Measurements from ENCODE around the gene SP3. TPM values are rescaled to one million over a fixed set of nuclear protein-coding genes. Genes with fewer than 3 reads are reported as not detected.

The SP3 gene
- total and polyA plus RNA-seq, 4 donors = 14.5 to 183 (median 55.2) TPM

DNA sequence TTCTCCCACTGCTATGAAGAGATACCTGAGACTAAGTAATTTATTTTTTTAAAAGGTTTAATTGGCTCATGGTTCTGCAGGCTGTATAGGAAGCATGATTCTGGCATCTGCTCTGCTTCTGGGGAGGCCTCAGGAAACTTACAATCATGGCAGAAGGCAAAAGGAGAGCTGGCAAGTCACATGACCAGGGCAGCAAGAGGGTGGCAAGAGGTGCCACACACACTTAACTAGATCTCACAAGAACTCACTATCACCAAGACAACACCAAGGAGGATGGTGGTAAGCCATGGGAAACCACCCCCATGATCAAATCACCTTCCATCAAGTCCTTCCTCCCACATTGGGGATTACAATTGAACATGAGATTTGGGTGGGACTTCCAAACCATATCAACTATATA is 38.3 kb downstream of the SP3 start:
- ATAC-seq (ENCODE audit: insufficient read depth, low FRiP score) = no peak
- H3K9me3 ChIP-seq (ENCODE audit: control insufficient read depth in 4 of 4, insufficient read depth in 3 of 4, low read length in 3 of 4) = no peaks in the 10 kb centered on the region

DNA sequence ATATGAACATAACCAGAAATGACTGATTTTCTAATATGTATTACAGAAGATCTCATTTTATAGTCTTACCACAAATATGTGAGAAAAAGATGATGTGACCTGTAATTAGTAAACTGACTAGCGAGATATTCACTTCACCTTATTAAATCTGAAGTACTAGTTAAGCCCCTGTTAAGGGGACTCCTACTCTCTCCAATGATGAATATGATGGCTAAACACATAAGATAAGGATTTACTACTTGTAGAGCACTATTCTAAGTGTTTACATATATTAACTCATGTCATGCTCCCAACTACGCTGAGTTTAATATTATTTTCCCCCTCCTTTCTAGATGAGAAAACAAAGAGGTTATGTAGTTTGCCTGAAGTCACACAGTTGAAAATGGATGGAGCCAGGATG is 40.9 kb downstream of the SP3 start:
- no peak overlapping the region for H3K27ac ChIP-seq (ENCODE audit: low read depth in 1 of 2, low read length in 1 of 2)
- TF ChIP-seq, protein P1, sequence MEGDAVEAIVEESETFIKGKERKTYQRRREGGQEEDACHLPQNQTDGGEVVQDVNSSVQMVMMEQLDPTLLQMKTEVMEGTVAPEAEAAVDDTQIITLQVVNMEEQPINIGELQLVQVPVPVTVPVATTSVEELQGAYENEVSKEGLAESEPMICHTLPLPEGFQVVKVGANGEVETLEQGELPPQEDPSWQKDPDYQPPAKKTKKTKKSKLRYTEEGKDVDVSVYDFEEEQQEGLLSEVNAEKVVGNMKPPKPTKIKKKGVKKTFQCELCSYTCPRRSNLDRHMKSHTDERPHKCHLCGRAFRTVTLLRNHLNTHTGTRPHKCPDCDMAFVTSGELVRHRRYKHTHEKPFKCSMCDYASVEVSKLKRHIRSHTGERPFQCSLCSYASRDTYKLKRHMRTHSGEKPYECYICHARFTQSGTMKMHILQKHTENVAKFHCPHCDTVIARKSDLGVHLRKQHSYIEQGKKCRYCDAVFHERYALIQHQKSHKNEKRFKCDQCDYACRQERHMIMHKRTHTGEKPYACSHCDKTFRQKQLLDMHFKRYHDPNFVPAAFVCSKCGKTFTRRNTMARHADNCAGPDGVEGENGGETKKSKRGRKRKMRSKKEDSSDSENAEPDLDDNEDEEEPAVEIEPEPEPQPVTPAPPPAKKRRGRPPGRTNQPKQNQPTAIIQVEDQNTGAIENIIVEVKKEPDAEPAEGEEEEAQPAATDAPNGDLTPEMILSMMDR (IDR thresholded peaks at IDR 0.05; ENCODE audit: control extremely low read depth, extremely low read depth) = no peak
- peaks cover 0 to 15% (median 5%) of the 10 kb centered on the region in 5 donors for H3K4me1 ChIP-seq (ENCODE audit: control insufficient read depth in 5 of 5, insufficient read depth in 5 of 5, low read length in 5 of 5)
- H3K36me3 ChIP-seq (ENCODE audit: control insufficient read depth in 4 of 4, insufficient read depth in 4 of 4, low read length in 4 of 4) = peaks cover 0 to 3% (median 0%) of the 10 kb centered on the region in 4 donors
- DNase-seq (no peak), ATAC-seq (ENCODE audit: insufficient read depth, low FRiP score) (no peak)
- H3K9me3 ChIP-seq (ENCODE audit: control insufficient read depth in 4 of 4, insufficient read depth in 3 of 4, low read length in 3 of 4) = no peaks in the 10 kb centered on the region
- no peak overlapping the region for H3K9ac ChIP-seq (ENCODE audit: insufficient read depth in 1 of 2, low read length in 2 of 2)
- no peaks in the 10 kb centered on the region for H3K27me3 ChIP-seq (ENCODE audit: control insufficient read depth in 3 of 3, insufficient read depth in 3 of 3, low read length in 2 of 3)
- WGBS, 2 donors = 71 to 83% methylated on average over 2 of the region's 2 CpGs
- H3K4me3 ChIP-seq = no peak overlapping the region

More for the DNA sequence above, 38.3 kb downstream of the SP3 start:
- H3K27me3 ChIP-seq (ENCODE audit: control insufficient read depth in 3 of 3, insufficient read depth in 3 of 3, low read length in 2 of 3) = no peaks in the 10 kb centered on the region
- H3K27ac ChIP-seq (ENCODE audit: low read depth in 1 of 2, low read length in 1 of 2) = no peak overlapping the region
- TF ChIP-seq, protein P1 (IDR thresholded peaks at IDR 0.05; ENCODE audit: control extremely low read depth, extremely low read depth) = no peak
- no peak overlapping the region for H3K9ac ChIP-seq (ENCODE audit: insufficient read depth in 1 of 2, low read length in 2 of 2)
- no peak for DNase-seq
- peaks cover 0 to 5% (median 0%) of the 10 kb centered on the region in 4 donors for H3K36me3 ChIP-seq (ENCODE audit: control insufficient read depth in 4 of 4, insufficient read depth in 4 of 4, low read length in 4 of 4)
- peaks cover 0 to 11% (median 5%) of the 10 kb centered on the region in 5 donors for H3K4me1 ChIP-seq (ENCODE audit: control insufficient read depth in 5 of 5, insufficient read depth in 5 of 5, low read length in 5 of 5)
- H3K4me3 ChIP-seq = no peak overlapping the region

DNA sequence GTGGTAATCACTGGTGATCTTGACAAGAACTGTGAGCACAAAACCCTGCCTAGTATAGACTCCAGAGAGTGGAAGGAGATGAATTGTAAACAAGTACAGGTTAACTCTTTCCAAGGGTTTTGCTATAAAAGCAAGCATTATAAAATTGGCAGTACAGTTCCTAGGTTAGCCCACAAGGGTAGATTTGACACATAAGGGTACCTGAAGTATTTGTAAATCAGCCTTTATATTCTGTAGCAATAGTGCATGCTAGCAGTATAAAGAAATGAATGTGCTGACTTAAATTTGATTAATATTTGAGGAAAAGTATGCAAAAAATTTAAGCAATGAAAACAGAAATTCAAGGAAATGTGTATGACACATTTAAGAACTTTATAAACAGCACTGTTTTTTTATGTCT is 42.4 kb downstream of the SP3 start:
- Histone ChIP-seq H3K9ac (ENCODE audit: insufficient read depth in 1 of 2, low read length in 2 of 2) (no peak overlapping the region), H3K4me1 (ENCODE audit: control insufficient read depth in 5 of 5, insufficient read depth in 5 of 5, low read length in 5 of 5) (peaks cover 0 to 15% (median 5%) of the 10 kb centered on the region in 5 donors), H3K27ac (ENCODE audit: low read depth in 1 of 2, low read length in 1 of 2) (no peak overlapping the region), H3K27me3 (ENCODE audit: control insufficient read depth in 3 of 3, insufficient read depth in 3 of 3, low read length in 2 of 3) (no peaks in the 10 kb centered on the region), H3K36me3 (ENCODE audit: control insufficient read depth in 4 of 4, insufficient read depth in 4 of 4, low read length in 4 of 4) (peaks cover 0 to 9% (median 3%) of the 10 kb centered on the region in 4 donors), H3K4me3 (no peak overlapping the region), H3K9me3 (ENCODE audit: control insufficient read depth in 4 of 4, insufficient read depth in 3 of 4, low read length in 3 of 4) (no peaks in the 10 kb centered on the region)
- TF ChIP-seq, protein P1 (IDR thresholded peaks at IDR 0.05; ENCODE audit: control extremely low read depth, extremely low read depth) = no peak
- ATAC-seq (ENCODE audit: insufficient read depth, low FRiP score) (no peak), DNase-seq (no peak)

DNA sequence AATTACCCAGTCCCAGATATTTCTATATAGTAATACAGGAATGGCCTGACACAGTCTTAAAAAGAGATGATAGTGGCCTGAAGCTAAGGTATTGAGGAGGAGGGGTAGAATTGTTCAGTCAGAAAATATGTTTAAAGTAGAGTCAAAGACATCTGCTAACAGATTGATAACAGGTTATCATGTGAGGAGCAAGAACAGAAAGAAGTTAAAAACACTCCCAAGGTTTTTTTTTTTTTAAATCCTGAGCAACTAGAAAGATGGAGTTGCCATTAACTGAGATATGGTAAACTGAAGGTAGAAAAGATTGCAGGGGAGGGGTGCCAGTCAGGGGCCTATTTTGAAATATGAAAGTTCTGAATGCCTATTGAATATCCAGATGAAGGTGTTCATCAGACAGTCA is 43.1 kb downstream of the SP3 start:
- TF ChIP-seq, protein P1 (IDR thresholded peaks at IDR 0.05; ENCODE audit: control extremely low read depth, extremely low read depth) = no peak
- H3K36me3 ChIP-seq (ENCODE audit: control insufficient read depth in 4 of 4, insufficient read depth in 4 of 4, low read length in 4 of 4) = peaks cover 0 to 12% (median 4%) of the 10 kb centered on the region in 4 donors
- ATAC-seq (ENCODE audit: insufficient read depth, low FRiP score) (no peak), DNase-seq (no peak)
- no peak overlapping the region for H3K4me3 ChIP-seq
- no peaks in the 10 kb centered on the region for H3K9me3 ChIP-seq (ENCODE audit: control insufficient read depth in 4 of 4, insufficient read depth in 3 of 4, low read length in 3 of 4)
- peaks cover 0 to 15% (median 5%) of the 10 kb centered on the region in 5 donors for H3K4me1 ChIP-seq (ENCODE audit: control insufficient read depth in 5 of 5, insufficient read depth in 5 of 5, low read length in 5 of 5)
- H3K27me3 ChIP-seq (ENCODE audit: control insufficient read depth in 3 of 3, insufficient read depth in 3 of 3, low read length in 2 of 3) = no peaks in the 10 kb centered on the region
- H3K27ac ChIP-seq (ENCODE audit: low read depth in 1 of 2, low read length in 1 of 2) = no peak overlapping the region
- H3K9ac ChIP-seq (ENCODE audit: insufficient read depth in 1 of 2, low read length in 2 of 2) = no peak overlapping the region
